HG03097 (cell line): ENCODE measurements around the gene ZKSCAN7.
"Not testable (repeated sequence)": the region's sequence is repeated elsewhere in the genome, so short reads cannot be mapped to it uniquely, and the experiment has no call there.

Experiments
- ATAC-seq: cut with Tn5 transposase; IDR thresholded peaks from one replicate; pipeline ENCODE4 v1.9.1; 2021; ENCODE audit not compliant: unreplicated experiment, low FRiP score

The ZKSCAN7 gene

DNA sequence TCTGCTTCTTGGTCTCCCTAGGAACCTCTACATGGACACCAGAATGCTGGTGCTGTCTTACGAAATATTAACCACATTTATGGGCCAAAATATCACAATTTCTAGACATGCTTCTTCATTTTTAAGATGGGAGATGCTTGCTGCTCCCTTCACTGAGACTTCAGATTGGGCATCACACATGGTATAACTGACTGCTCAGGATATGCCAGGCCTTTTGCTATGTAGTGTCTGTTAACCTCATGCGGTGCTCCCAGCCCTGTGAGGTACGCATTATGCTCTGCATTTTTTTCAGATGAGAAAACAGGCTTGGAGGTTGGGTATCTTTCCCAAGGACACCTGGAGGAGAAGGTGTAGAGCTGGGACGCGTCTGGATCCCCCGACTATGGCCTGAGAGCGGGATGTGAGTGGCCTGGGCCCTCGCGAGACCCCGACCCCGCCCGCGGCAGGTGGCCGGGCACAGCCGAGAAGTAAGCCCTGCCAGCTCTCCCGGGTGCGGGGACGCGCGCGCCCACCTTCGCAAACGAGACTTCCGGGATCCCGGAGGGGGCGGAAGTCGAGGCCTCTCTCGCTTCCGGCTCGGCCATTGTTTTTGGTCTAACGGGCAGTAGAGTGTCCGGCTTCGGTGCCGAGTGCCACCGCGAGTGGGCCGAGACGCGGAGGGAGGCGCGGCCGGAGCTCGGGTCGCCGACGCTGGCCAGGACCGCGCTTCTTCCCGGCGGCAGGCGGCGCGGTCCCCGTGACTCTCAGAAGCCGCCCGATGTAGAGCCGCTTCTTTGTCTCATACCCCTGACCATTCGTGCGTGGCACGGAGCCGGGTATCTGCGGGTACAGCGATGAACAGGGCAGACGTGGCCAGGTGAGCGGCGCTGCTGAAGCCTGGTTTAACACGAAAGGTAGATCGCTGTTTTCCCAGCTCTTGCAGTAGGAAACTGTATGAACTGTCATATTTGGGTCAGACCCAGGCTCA is at the start of gene ZKSCAN7:
TSS of gene ZKSCAN7 (plus strand) at position 568 of the 967 bp plus-strand sequence. CDS start 1,855 bp downstream, outside the sequence.
- no peak for ATAC-seq

GRCh38 chr3:44506556-44506955 is 48.4 kb upstream of the ZKSCAN7 start:
- ATAC-seq = no peak

- no peak for ATAC-seq
Observed at GRCh38 chr3:44506961-44507360, 48.0 kb upstream of the ZKSCAN7 start.

- peak; percentile 4 for ATAC-seq
Observed at GRCh38 chr3:44509393-44509921, 45.5 kb upstream of the ZKSCAN7 start.

DNA sequence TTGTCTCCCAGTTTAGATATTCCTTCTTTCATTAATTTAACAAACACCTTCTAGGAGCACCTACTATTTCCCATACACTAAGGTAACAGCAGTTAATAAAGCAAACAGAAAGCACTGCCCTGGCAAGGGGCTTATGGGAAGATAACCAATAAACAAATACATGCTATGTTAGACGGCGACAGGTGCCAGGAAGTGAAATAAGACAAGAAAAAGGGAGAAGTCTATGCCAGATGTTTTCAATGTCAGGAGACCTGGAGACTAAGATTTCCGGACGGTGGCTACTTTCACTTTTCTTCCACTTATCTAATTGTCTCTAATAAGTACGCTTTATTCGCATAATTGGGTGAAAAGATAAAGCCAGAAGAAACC is 45.0 kb upstream of the ZKSCAN7 start:
- peak; percentile 40 for ATAC-seq

DNA sequence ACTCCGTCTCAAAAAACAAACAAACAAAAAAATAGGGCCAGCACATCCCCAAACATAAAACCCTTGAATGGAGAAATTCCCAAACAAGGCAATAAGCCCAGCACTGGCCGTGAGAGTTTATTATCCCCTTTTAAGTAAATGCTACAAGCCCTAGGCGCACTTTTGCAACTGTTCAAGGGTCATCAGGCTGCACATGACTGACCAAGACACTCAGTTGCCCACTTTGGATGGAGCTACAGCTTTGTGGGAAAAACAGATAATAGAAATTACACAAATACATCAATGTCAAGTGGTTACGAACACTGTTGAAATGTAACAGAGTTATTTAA is 43.8 kb upstream of the ZKSCAN7 start:
- ATAC-seq = no peak

DNA sequence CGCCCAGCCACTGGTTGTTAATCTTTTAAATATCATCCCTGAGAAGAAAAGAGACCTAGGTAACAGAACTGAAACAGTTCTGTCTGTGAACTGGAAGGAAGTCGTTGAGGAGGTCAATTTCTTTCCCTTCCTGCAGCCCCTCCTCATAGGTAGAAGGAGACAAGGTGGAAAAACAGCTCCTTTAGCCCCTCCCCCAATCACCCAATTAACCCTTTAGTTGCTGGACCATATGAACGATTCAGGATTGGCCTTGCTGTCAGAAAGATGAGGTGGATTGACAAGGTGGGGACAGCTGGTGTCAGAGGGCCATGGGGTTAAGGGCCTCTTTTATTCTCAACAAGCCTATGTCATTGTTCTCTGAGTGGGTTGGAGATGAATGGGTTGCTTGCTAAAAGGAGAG is 41.5 kb upstream of the ZKSCAN7 start:
- no peak for ATAC-seq

DNA sequence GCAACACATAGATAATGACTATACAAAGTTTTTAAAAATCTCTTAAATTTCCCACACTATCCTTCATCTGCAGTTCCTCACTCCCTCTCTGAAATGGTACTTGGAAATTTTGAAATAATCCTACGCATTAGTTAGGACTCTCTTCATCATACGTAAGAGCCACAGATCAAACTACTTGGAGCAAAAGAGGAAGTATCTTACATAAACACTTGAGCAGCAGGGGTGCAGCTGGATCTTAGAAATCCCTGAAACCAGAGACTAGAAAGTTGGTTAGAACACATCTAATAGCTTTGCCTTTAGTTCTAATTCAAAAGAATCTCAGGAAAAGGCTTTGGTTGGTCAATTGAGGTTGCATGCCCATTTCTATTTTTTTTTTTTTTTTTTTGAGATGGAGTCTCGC is 38.8 kb upstream of the ZKSCAN7 start:
- no peak for ATAC-seq

GRCh38 chr3:44518782-44519156 is 36.2 kb upstream of the ZKSCAN7 start:
- no peak for ATAC-seq

DNA sequence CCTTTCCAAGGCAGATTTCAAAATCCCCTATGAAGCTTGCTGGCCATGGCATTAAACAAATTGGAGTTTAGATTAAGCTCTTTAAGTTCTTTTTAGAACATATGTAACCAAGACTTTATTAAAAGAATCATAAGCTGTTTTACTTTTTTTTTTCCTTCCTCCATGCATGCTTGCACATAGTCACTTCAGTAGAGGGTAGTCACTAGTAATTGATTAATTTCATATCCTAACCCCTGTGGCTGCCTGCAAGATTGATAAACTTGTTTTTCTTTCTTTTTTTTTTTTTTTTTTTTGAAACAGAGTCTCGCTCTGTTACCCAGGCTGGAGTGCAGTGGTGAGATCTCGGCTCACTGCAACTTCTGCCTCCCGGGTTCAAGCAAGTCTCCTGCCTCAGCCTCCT is 33.3 kb upstream of the ZKSCAN7 start:
- no peak for ATAC-seq

DNA sequence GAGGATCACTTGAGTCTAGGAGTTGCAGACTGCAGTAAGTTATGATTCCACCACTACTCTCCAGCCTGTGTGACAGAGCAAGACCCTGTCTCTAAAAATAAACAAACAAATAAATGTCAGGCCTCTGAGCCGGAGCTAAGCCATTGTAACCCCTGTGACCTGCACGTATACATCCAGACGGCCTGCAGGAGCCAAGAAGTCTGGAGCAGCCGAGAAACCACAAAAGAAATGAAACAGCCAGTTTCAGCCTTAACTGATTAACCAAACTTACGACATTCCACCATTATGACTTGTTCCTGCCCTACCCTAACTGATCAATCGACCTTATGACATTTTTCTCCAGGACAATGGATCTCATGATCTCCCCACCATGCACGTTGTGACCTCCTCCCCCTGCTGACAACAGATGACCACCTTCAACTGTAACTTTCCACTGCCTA is 32.5 kb upstream of the ZKSCAN7 start:
- no peak for ATAC-seq

- ATAC-seq = no peak
Observed at GRCh38 chr3:44525060-44525459, 29.9 kb upstream of the ZKSCAN7 start.

DNA sequence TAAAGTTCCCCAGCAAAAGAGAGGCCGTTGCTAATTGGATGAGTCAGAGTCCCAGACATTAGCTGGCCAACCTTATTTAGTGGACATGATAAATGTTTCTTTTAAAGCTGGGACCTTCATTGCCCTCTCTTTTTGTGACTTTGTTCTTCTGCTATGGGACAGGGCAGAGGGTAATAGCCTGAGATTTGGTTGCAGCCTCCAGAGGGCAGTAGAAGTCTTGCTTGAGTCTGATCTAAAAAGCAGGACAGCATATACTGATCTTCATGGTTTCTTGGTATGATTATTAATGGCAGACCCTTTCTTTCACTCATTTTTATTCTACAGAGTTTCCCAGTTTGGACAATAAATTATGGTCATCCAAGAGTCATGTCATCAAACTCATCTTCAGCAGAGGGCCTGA is 25.1 kb upstream of the ZKSCAN7 start:
- no peak for ATAC-seq

GRCh38 chr3:44530911-44531310 is 24.1 kb upstream of the ZKSCAN7 start:
- ATAC-seq = no peak

GRCh38 chr3:44534659-44535058 is 20.3 kb upstream of the ZKSCAN7 start:
- not testable (repeated sequence) for ATAC-seq

DNA sequence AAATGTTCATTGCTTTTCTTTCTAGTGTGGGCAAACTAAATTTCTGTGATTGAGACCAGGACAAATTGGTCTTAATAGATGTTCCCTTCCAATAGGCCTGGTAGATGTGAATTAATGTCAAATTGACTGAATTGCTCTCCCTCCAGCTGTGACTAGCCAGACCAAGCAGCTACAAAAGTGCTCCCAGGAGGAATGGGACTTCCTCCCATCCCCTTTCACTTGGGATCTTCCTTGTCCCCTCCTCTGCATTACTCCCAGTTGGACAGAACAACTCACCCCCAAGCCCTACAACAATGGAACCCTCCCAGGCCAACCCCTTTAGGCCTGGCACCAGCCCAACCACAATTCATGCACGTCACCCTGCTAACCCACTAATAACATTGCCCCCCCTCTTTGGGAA is 19.6 kb upstream of the ZKSCAN7 start:
- no peak for ATAC-seq

GRCh38 chr3:44544811-44545210 is 10.2 kb upstream of the ZKSCAN7 start:
- not testable (repeated sequence) for ATAC-seq

DNA sequence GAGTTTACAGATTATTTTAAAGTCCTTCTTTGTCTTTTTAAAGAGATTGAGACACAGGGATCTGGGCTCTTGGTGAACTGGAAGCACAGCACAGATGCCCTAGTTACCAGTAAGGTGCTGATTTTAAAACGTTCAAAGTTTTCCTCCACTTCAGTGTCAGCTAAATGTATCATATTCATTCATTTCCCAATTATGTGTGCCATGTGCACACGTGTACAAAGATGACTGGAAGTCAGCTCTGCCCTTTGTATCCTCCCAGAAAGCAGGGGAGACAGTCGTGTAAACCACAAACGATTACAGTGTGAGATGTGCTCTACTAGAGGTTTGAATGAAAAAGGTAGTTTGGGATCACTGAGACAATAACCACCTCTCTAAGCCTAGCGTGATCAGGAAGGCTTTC is 730 bp downstream of the ZKSCAN7 start:
- ATAC-seq = no peak

GRCh38 chr3:44557074-44557473 is 2.1 kb downstream of the ZKSCAN7 start:
- ATAC-seq = no peak

DNA sequence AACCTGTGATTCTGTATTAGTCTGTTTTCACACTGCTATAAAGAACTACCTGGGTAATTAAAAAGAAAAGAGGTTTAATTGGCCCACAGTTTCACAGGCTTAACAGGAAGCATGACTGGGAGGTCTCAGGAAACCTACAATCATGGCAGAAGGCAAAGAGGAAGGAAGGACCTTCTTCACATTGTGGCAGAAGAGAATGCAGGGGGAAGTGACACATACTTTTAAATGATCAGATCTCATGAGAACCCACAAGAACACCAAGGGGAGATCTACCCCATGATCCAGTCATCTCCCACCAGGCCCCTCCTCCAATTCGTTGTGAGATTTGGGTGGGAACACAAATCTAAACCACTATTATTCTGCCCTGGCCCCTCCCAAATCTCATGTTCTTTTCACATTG is 6.1 kb downstream of the ZKSCAN7 start:
- no peak for ATAC-seq

- ATAC-seq = no peak
Observed at GRCh38 chr3:44562147-44562546, 7.2 kb downstream of the ZKSCAN7 start.

- no peak for ATAC-seq
Observed at GRCh38 chr3:44568561-44568960, 13.6 kb downstream of the ZKSCAN7 start.
